Measurements from ENCODE around the gene SUPT4H1.
A peak's percentile ranks its signal among the peaks of the same experiment; 100 is the strongest.

The SUPT4H1 gene

DNA sequence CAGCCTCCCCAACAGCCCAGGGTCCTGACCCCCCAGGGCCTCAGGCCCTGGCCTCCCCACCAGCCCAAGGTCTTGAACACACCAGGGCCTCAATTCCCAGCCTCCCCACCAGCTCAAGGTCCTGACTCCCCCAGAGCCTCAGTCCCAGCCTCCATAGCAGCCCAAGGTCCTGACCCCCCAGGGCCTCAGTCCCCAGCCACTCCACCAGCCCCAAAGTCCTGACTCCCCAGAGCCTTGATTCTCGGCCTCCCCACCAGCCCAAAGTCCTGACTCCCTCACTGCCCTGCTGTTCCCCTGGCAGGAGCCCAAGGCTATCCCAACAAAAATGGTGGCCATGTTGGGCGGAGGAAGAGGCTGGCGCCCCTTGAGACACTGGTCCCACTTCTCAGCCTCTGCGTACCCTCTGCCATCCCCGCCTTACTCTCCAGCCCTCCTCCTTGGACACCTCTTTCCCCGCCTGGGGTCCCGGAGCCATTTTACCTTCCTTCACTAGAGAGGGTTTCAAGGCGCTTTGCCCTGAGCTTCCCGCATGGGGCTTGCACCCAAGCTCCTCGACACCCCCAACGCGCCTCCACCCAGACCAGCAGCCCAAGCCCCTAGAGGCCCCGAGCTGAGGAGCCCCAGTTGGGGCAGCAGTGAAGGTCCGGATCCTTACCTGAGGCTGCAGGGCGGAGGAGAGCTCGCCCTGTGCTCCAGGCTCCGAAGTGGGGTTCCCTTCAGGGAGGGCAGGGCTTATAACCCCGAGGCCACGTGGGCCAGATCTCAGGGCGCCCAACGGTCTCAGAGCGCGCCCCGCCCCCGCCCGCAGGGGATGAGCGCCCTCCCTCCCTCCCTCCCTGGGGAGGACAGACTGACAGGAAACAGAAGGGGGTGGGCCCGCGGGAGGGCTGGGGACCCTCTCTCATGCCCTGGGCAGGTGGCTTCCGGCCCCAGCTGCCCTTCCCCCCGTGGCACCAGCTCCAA is 19.9 kb downstream of the SUPT4H1 start:
- Histone ChIP-seq H3K79me1 (ENCODE audit: low read length) (peaks cover 8% of the 10 kb centered on the region), H2BK5ac (ENCODE audit: low read depth, low read length, poor library complexity) (no peak overlapping the region), H2BK12ac (ENCODE audit: low read length) (no peak overlapping the region), H3K9me3 (ENCODE audit: insufficient read depth, low read depth, low read length) (no peaks in the 10 kb centered on the region), H2BK120ac (ENCODE audit: insufficient read depth, low read length, poor library complexity) (no peak overlapping the region), H3K18ac (ENCODE audit: low read length) (no peak overlapping the region), H3K36me3 (ENCODE audit: control insufficient read depth in 1 of 2, insufficient read depth in 2 of 2, low read length in 2 of 2) (no peaks in the 10 kb centered on the region), H3K27me3 (ENCODE audit: insufficient read depth, low read length) (no peaks in the 10 kb centered on the region), H3K14ac (ENCODE audit: low read length) (no peak overlapping the region), H3K4me2 (ENCODE audit: low read length) (no peak overlapping the region), H3K27ac (ENCODE audit: low read depth, low read length) (no peak overlapping the region), H3K4me1 (ENCODE audit: control insufficient read depth in 1 of 2, insufficient read depth in 2 of 2, low read length in 2 of 2) (peaks cover 15 to 21% of the 10 kb centered on the region in 2 experiments), H4K12ac (ENCODE audit: low read depth, low read length) (no peak overlapping the region), H4K8ac (ENCODE audit: low read depth, low read length) (no peak overlapping the region), H3K4ac (ENCODE audit: low read depth, low read length) (no peak overlapping the region), H3K4me3 (ENCODE audit: low read depth, low read length) (no peak overlapping the region), H3K9ac (ENCODE audit: low read length) (no peak overlapping the region), H3K79me2 (ENCODE audit: control insufficient read depth, insufficient read depth, low read length, poor library complexity) (no peaks in the 10 kb centered on the region), H3K23ac (ENCODE audit: low read length) (no peak overlapping the region), H4K91ac (ENCODE audit: low read depth, low read length) (peak overlapping the region; percentile 27), H2AFZ (ENCODE audit: insufficient read depth, low read length, poor library complexity) (no peak overlapping the region), H2AK5ac (ENCODE audit: low read length) (no peak overlapping the region)
- no CpG with 5 or more reads among the region's 31 CpGs for WGBS (ENCODE audit: extremely low coverage, insufficient coverage, insufficient read length)
- DNase-seq = no peak

DNA sequence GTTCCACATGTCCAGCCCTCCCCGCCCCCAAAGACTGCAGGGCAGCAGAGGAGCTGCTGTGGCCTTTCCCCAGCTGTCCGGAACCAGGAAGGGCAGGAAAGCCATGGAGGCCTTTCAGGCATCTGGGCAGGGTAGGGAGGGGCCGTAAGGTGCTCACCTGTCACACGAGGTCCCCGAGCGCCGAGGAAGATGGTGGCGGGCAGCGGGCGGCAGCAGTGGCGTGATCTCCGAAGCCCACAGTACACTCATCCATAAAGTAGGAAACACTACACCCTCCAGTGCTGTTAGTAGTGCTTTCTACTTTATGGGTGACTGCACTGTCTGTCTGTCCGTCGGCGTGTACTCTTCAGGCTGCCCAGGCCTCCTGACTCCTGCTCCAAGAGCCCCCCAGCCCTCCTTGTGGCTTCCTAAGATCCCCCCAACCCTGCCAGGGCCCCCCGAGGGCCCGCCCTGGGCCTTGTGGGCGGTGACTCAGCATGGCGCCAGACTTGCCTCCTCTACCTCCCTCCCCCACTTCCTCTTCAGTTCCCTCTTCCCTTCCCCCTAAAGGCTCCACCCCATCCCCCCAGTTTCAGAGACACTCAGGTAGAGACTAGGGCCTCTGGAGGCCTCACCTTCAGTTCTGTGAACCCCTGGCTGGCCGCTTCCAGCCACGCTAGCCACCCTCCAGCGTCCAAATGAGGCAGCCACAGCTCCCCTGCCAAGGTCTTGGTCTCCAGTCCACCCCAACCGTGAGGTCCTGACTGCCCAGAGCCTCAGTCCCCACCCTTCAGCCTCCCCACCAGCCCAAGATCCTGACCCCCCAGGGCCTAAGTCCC is 20.8 kb downstream of the SUPT4H1 start:
- Histone ChIP-seq H3K18ac (ENCODE audit: low read length) (no peak overlapping the region), H3K4ac (ENCODE audit: low read depth, low read length) (no peak overlapping the region), H3K79me2 (ENCODE audit: control insufficient read depth, insufficient read depth, low read length, poor library complexity) (no peaks in the 10 kb centered on the region), H3K4me2 (ENCODE audit: low read length) (no peak overlapping the region), H3K9ac (ENCODE audit: low read length) (no peak overlapping the region), H2BK120ac (ENCODE audit: insufficient read depth, low read length, poor library complexity) (no peak overlapping the region), H4K8ac (ENCODE audit: low read depth, low read length) (no peak overlapping the region), H2AK5ac (ENCODE audit: low read length) (peak overlapping the region; percentile 35), H3K14ac (ENCODE audit: low read length) (no peak overlapping the region), H3K4me3 (ENCODE audit: low read depth, low read length) (no peak overlapping the region), H2BK12ac (ENCODE audit: low read length) (no peak overlapping the region), H3K79me1 (ENCODE audit: low read length) (peaks cover 6% of the 10 kb centered on the region), H3K9me3 (ENCODE audit: insufficient read depth, low read depth, low read length) (no peaks in the 10 kb centered on the region), H4K91ac (ENCODE audit: low read depth, low read length) (peak overlapping the region; percentile 27), H4K12ac (ENCODE audit: low read depth, low read length) (no peak overlapping the region), H3K23ac (ENCODE audit: low read length) (no peak overlapping the region), H2BK5ac (ENCODE audit: low read depth, low read length, poor library complexity) (no peak overlapping the region), H3K4me1 (ENCODE audit: control insufficient read depth in 1 of 2, insufficient read depth in 2 of 2, low read length in 2 of 2) (peaks cover 8 to 13% of the 10 kb centered on the region in 2 experiments), H3K27me3 (ENCODE audit: insufficient read depth, low read length) (no peaks in the 10 kb centered on the region), H2AFZ (ENCODE audit: insufficient read depth, low read length, poor library complexity) (no peak overlapping the region), H3K27ac (ENCODE audit: low read depth, low read length) (no peak overlapping the region), H3K36me3 (ENCODE audit: control insufficient read depth in 1 of 2, insufficient read depth in 2 of 2, low read length in 2 of 2) (no peaks in the 10 kb centered on the region)
- no peak for DNase-seq
- no CpG with 5 or more reads among the region's 23 CpGs for WGBS (ENCODE audit: extremely low coverage, insufficient coverage, insufficient read length)

DNA sequence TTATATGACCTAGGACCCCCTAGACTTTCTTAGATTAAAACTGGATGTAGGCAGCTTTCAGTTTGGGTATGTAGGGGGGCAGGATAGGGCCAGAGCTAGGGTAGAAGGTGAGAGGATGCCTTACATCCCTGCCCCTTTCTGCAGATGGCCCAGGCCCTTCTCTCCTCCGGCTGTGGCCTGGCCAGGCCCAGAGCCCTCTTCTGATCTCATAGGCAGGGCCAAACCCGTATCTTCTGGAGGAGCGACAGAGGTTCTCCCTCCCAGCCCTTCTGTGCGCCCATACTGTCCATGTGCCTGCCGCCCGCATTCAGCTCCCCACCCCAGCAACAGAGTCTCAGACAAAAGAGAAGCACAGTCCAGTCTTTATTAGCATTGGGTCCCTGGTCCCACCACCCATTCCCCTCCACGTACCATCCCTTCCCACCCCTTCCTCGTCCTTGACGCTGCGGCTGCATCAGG is 21.4 kb downstream of the SUPT4H1 start:
- Histone ChIP-seq H3K79me1 (ENCODE audit: low read length) (peaks cover 5% of the 10 kb centered on the region), H3K4me2 (ENCODE audit: low read length) (no peak overlapping the region), H3K79me2 (ENCODE audit: control insufficient read depth, insufficient read depth, low read length, poor library complexity) (no peaks in the 10 kb centered on the region), H2BK5ac (ENCODE audit: low read depth, low read length, poor library complexity) (no peak overlapping the region), H3K4me1 (ENCODE audit: control insufficient read depth in 1 of 2, insufficient read depth in 2 of 2, low read length in 2 of 2) (peaks cover 10 to 12% of the 10 kb centered on the region in 2 experiments), H3K27me3 (ENCODE audit: insufficient read depth, low read length) (no peaks in the 10 kb centered on the region), H3K4me3 (ENCODE audit: low read depth, low read length) (no peak overlapping the region), H3K23ac (ENCODE audit: low read length) (no peak overlapping the region), H3K18ac (ENCODE audit: low read length) (no peak overlapping the region), H2AK5ac (ENCODE audit: low read length) (peak overlapping the region; percentile 35), H4K8ac (ENCODE audit: low read depth, low read length) (no peak overlapping the region), H3K36me3 (ENCODE audit: control insufficient read depth in 1 of 2, insufficient read depth in 2 of 2, low read length in 2 of 2) (no peaks in the 10 kb centered on the region), H3K14ac (ENCODE audit: low read length) (no peak overlapping the region), H3K9ac (ENCODE audit: low read length) (no peak overlapping the region), H2BK12ac (ENCODE audit: low read length) (no peak overlapping the region), H3K27ac (ENCODE audit: low read depth, low read length) (no peak overlapping the region), H2BK120ac (ENCODE audit: insufficient read depth, low read length, poor library complexity) (no peak overlapping the region), H2AFZ (ENCODE audit: insufficient read depth, low read length, poor library complexity) (no peak overlapping the region), H4K12ac (ENCODE audit: low read depth, low read length) (no peak overlapping the region), H3K9me3 (ENCODE audit: insufficient read depth, low read depth, low read length) (no peaks in the 10 kb centered on the region), H4K91ac (ENCODE audit: low read depth, low read length) (no peak overlapping the region), H3K4ac (ENCODE audit: low read depth, low read length) (no peak overlapping the region)
- no CpG with 5 or more reads among the region's 10 CpGs for WGBS (ENCODE audit: extremely low coverage, insufficient coverage, insufficient read length)
- DNase-seq = no peak

DNA sequence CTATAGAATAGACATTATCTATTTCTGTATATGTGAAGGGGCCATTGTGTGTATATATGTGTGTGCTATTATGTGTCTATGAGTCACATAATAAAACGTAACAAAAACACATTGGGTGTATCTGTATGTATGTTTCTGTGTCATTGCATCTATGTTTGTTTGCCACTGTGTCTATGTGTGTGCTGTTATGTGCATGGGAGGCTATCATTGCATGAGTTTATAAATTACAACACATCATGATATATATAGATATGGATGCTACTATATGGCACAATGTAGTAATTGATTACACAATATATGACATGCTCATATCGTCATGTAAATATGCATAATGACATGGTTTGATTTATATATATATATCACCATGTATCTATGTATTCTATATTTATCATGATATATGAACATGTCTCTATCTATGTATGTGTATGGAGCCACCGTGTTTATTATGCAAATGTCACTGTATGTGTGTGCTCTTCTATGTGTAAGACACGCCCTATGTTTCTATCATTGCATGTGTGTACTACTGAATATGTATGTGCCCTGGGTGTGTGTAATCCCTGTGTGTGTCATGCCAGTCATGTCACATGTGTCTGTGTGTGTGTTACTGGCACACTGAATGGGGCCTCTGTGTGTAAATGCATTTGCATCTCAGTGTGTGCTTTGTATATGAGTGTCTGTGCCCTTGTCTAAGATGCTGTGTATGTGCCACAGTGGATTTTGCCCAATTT is 22.0 kb downstream of the SUPT4H1 start:
- no peak overlapping the region for H4K8ac ChIP-seq (ENCODE audit: low read depth, low read length)
- H2AK5ac ChIP-seq (ENCODE audit: low read length) = no peak overlapping the region
- no peak overlapping the region for H3K4me3 ChIP-seq (ENCODE audit: low read depth, low read length)
- H3K9me3 ChIP-seq (ENCODE audit: insufficient read depth, low read depth, low read length) = no peaks in the 10 kb centered on the region
- no peaks in the 10 kb centered on the region for H3K79me2 ChIP-seq (ENCODE audit: control insufficient read depth, insufficient read depth, low read length, poor library complexity)
- no peak for DNase-seq
- no peak overlapping the region for H4K91ac ChIP-seq (ENCODE audit: low read depth, low read length)
- no peaks in the 10 kb centered on the region for H3K36me3 ChIP-seq (ENCODE audit: control insufficient read depth in 1 of 2, insufficient read depth in 2 of 2, low read length in 2 of 2)
- no peak overlapping the region for H2BK12ac ChIP-seq (ENCODE audit: low read length)
- H2BK5ac ChIP-seq (ENCODE audit: low read depth, low read length, poor library complexity) = no peak overlapping the region
- no CpG with 5 or more reads among the region's 4 CpGs for WGBS (ENCODE audit: extremely low coverage, insufficient coverage, insufficient read length)
- no peak overlapping the region for H3K27ac ChIP-seq (ENCODE audit: low read depth, low read length)
- no peak overlapping the region for H2BK120ac ChIP-seq (ENCODE audit: insufficient read depth, low read length, poor library complexity)
- H3K4me2 ChIP-seq (ENCODE audit: low read length) = no peak overlapping the region
- H3K18ac ChIP-seq (ENCODE audit: low read length) = no peak overlapping the region
- no peak overlapping the region for H3K4ac ChIP-seq (ENCODE audit: low read depth, low read length)
- H4K12ac ChIP-seq (ENCODE audit: low read depth, low read length) = no peak overlapping the region
- no peak overlapping the region for H3K14ac ChIP-seq (ENCODE audit: low read length)
- no peaks in the 10 kb centered on the region for H3K27me3 ChIP-seq (ENCODE audit: insufficient read depth, low read length)
- no peak overlapping the region for H3K23ac ChIP-seq (ENCODE audit: low read length)
- H3K4me1 ChIP-seq (ENCODE audit: control insufficient read depth in 1 of 2, insufficient read depth in 2 of 2, low read length in 2 of 2) = peaks cover 10 to 12% of the 10 kb centered on the region in 2 experiments
- no peak overlapping the region for H2AFZ ChIP-seq (ENCODE audit: insufficient read depth, low read length, poor library complexity)
- no peaks in the 10 kb centered on the region for H3K79me1 ChIP-seq (ENCODE audit: low read length)
- H3K9ac ChIP-seq (ENCODE audit: low read length) = no peak overlapping the region
